A549 (cell line): ENCODE data around the gene PNPLA2. TPM values are rescaled to one million over a fixed set of nuclear protein-coding genes. Genes with fewer than 3 reads are reported as not detected.

Source experiments
- ATAC-seq, 2 experiments: fragments of 200-7000 bp in 1 of 2; fragments of >200 bp in 1 of 2; cut with Nextera tagmentation in 1 of 2; cut with Tn5 transposase in 1 of 2; 3 replicates each; pipeline versions ENCODE4 v1.8.0 to v1.9.1; 2018 to 2020; ENCODE audit warnings: mild to moderate bottlenecking in 1 of 2, moderate library complexity in 1 of 2
- CTCF ChIA-PET: fragments of 300-600 bp; sonication (Branson Sonifier 250); formaldehyde crosslinking; extraction: SDS; loops from one replicate; lab custom pipeline; 2021; ENCODE audit warnings: antibody characterized with exemption, inconsistent platforms; lab: Yijun Ruan, JAX
- POLR2A ChIA-PET: fragments of 350-600 bp; formaldehyde crosslinking; extraction: SDS; loops from one replicate; lab custom pipeline; 2021; ENCODE audit warnings: antibody characterized with exemption, inconsistent platforms; lab: Yijun Ruan, JAX
- DNase-seq, 2 experiments: peaks; one replicate each; pipeline versions ENCODE4 v3.0.0 to v3.0.0-alpha.2; 2011 to 2016; ENCODE audit warnings: low read depth in 1 of 2, low spot score in 1 of 2
- FAIRE-seq: peaks from 2 replicates; lab custom pipeline; 2011; peaks lifted over from hg19 to GRCh38; lab: Jason Lieb, UNC
- H3K27ac ChIP-seq, 2 experiments: fragments of >200 bp; sonication (Bioruptor Twin); formaldehyde crosslinking; 3 replicates each; pipeline ENCODE4 v1.5.1; 2016 to 2017
- H3K4me1 ChIP-seq: fragments of >200 bp; sonication (Bioruptor Twin); formaldehyde crosslinking; 3 replicates; pipeline ENCODE4 v1.6.1; 2016
- H3K4me2 ChIP-seq: fragments of >200 bp; sonication (Bioruptor Twin); formaldehyde crosslinking; 3 replicates; pipeline ENCODE4 v1.6.1; 2016
- H3K4me3 ChIP-seq: fragments of >200 bp; sonication (Bioruptor Twin); formaldehyde crosslinking; 3 replicates; pipeline ENCODE4 v1.5.1; 2016
- H3K9me3 ChIP-seq: fragments of >200 bp; sonication (Bioruptor Twin); formaldehyde crosslinking; 3 replicates; pipeline ENCODE4 v1.6.1; 2016
- BHLHE40 ChIP-seq: IDR thresholded peaks from 2 replicates; pipeline ENCODE4 v1.6.1; 2012; ENCODE audit warnings: low read depth, low read length, inconsistent platforms
- CBX8 ChIP-seq: fragments of 200-600 bp; sonication (generic); IDR thresholded peaks from 2 replicates; pipeline ENCODE4 v1.6.1; 2016
- E2F6 ChIP-seq: IDR thresholded peaks from 2 replicates; pipeline ENCODE4 v1.6.1; 2012; ENCODE audit warnings: low read depth, borderline replicate concordance
- ELK1 ChIP-seq: fragments of 150-350 bp; IDR thresholded peaks from 2 replicates; pipeline ENCODE4 v1.6.1; 2014; ENCODE audit warnings: low read depth, mild to moderate bottlenecking, low read length
- ESRRA ChIP-seq: fragments of 150-350 bp; IDR thresholded peaks from 2 replicates; pipeline ENCODE4 v1.6.1; 2014; ENCODE audit warnings: mild to moderate bottlenecking, low read length, borderline replicate concordance
- FOSB ChIP-seq: fragments of 250-450 bp; sonication (Bioruptor Pico); IDR thresholded peaks from 2 replicates; pipeline ENCODE4 v1.5.0; 2020; ENCODE audit warnings: mild to moderate bottlenecking, moderate library complexity
- FOSL2 ChIP-seq, 2 experiments: fragments of 450-650 bp in 1 of 2; fragments of >200 bp in 1 of 2; sonication (Bioruptor Twin) in 1 of 2; formaldehyde crosslinking; IDR thresholded peaks; 2 replicates each; pipeline versions ENCODE4 v1.5.0 to v1.6.1; 2016 to 2020; ENCODE audit warnings: mild to moderate bottlenecking in 1 of 2, moderate library complexity in 1 of 2
- FOXS1 ChIP-seq: fragments of 250-450 bp; sonication (Bioruptor Pico); IDR thresholded peaks from 2 replicates; pipeline ENCODE4 v1.5.0; 2020; ENCODE audit warnings: mild to moderate bottlenecking, moderate library complexity
- GATA3 ChIP-seq: IDR thresholded peaks from 2 replicates; pipeline ENCODE4 v1.6.1; 2012; ENCODE audit warnings: borderline replicate concordance
- HEYL ChIP-seq: fragments of 250-450 bp; sonication (Bioruptor Pico); IDR thresholded peaks from 2 replicates; pipeline ENCODE4 v1.8.0; 2021; ENCODE audit warnings: mild to moderate bottlenecking, moderate library complexity
- HOXA7 ChIP-seq: fragments of 250-450 bp; sonication (Bioruptor Pico); IDR thresholded peaks from 2 replicates; pipeline ENCODE4 v1.5.0; 2020; ENCODE audit warnings: mild to moderate bottlenecking, moderate library complexity
- HOXB13 ChIP-seq: fragments of 250-450 bp; sonication (Bioruptor Pico); IDR thresholded peaks from 2 replicates; pipeline ENCODE4 v1.5.0; 2020; ENCODE audit warnings: low read depth, mild to moderate bottlenecking, moderate library complexity
- JUNB ChIP-seq: fragments of >200 bp; sonication (Bioruptor Twin); formaldehyde crosslinking; IDR thresholded peaks from 2 replicates; pipeline ENCODE4 v1.6.1; 2016
- KDM5A ChIP-seq: fragments of 200-600 bp; sonication (generic); IDR thresholded peaks from 2 replicates; pipeline ENCODE4 v1.6.1; 2016; ENCODE audit warnings: antibody characterized with exemption, mild to moderate bottlenecking
- NFE2L2 ChIP-seq: fragments of 150-350 bp; conservative IDR thresholded peaks from 2 replicates; pipeline ENCODE4 v1.6.1; 2014; ENCODE audit warnings: low read length
- NPAS2 ChIP-seq: fragments of 250-450 bp; sonication (Bioruptor Pico); IDR thresholded peaks from 2 replicates; pipeline ENCODE4 v1.8.0; 2022; ENCODE audit warnings: mild to moderate bottlenecking, moderate library complexity, borderline replicate concordance
- NR3C1 ChIP-seq: fragments of >200 bp; sonication (Bioruptor Twin); formaldehyde crosslinking; IDR thresholded peaks from 3 replicates; pipeline ENCODE4 v1.6.1; 2017
- PBX3 ChIP-seq: IDR thresholded peaks from 2 replicates; pipeline ENCODE4 v1.6.1; 2012
- PHF8 ChIP-seq: fragments of 200-600 bp; sonication (generic); IDR thresholded peaks from 2 replicates; pipeline ENCODE4 v1.6.1; 2016; ENCODE audit warnings: low read depth, mild to moderate bottlenecking, antibody characterized with exemption, moderate library complexity, borderline replicate concordance
- RAD21 ChIP-seq, 2 experiments: fragments of >200 bp in 1 of 2; sonication (Bioruptor Twin) in 1 of 2; formaldehyde crosslinking in 1 of 2; IDR thresholded peaks in 1 of 2; conservative IDR thresholded peaks in 1 of 2; 2 replicates in 1 of 2; 3 replicates in 1 of 2; pipeline ENCODE4 v1.6.1; 2012 to 2018; ENCODE audit warnings: inconsistent platforms in 1 of 2
- RARB ChIP-seq: fragments of 250-450 bp; sonication (Bioruptor Pico); IDR thresholded peaks from 2 replicates; pipeline ENCODE4 v1.8.0; 2021; ENCODE audit warnings: mild to moderate bottlenecking, moderate library complexity
- REST ChIP-seq: fragments of 200-600 bp; sonication (generic); IDR thresholded peaks from 2 replicates; pipeline ENCODE4 v1.6.1; 2016; ENCODE audit warnings: antibody characterized with exemption, mild to moderate bottlenecking, moderate library complexity
- SMC3 ChIP-seq: fragments of >200 bp; sonication (Bioruptor Twin); formaldehyde crosslinking; IDR thresholded peaks from 3 replicates; pipeline ENCODE4 v1.6.1; 2018; ENCODE audit warnings: inconsistent platforms
- TFCP2L1 ChIP-seq: fragments of 250-450 bp; sonication (Bioruptor Pico); IDR thresholded peaks from 2 replicates; pipeline ENCODE4 v1.5.0; 2021; ENCODE audit warnings: mild to moderate bottlenecking
- TP53 ChIP-seq: fragments of 250-450 bp; sonication (Bioruptor Pico); IDR thresholded peaks from 2 replicates; pipeline ENCODE4 v1.5.0; 2021; ENCODE audit warnings: mild to moderate bottlenecking, moderate library complexity
- ZFP36 ChIP-seq: fragments of 450-650 bp; IDR thresholded peaks from 2 replicates; pipeline ENCODE4 v1.6.1; 2014; ENCODE audit warnings: borderline replicate concordance; ENCODE audit not compliant: partially characterized antibody
- WGBS: methylation state at CpG from one replicate; pipeline ENCODE4 v1.1.6; 2017; ENCODE audit errors: missing lambda C conversion rate; 5-methylcytosine and 5-hydroxymethylcytosine counted together
- polyA plus RNA-seq, 4 experiments: library from polyadenylated mRNA; depleted of rRNA in 3 of 4; stranded (reverse); fragments of >200 nt; fragmentation: RNase III in 1 of 4; extraction: RNeasy Plus Mini Kit Qiagen cat#74134 plus additional on column Dnase treatment in 1 of 4; gene quantifications; 2 replicates in 3 of 4; 3 replicates in 1 of 4; pipeline ENCODE4 v1.2.3, GENCODE V29; 2011 to 2017

PNPLA2 gene
- polyA plus RNA-seq, 2 of the 4 experiments (the other 2 are of a cell fraction): 13.2 to 25.4 TPM

GRCh38 chr11:827897-828192, 9.1 kb downstream of the PNPLA2 start, which contains the start of gene CRACR2B:
Gene CRACR2B, plus strand, starts transcription at chr11:827919. Its CDS starts 689 bp downstream, at chr11:828608.
- FAIRE-seq: no peak
- 49% methylated on average over 5 of the region's 5 CpGs for WGBS
- H3K4me3 ChIP-seq: peak within 1 kb of the TSS; percentile 52
- H3K27ac ChIP-seq: peak within 1 kb of the TSS; percentile 80 to 88
- no peak for ATAC-seq
- peaks cover 55% of the 10 kb centered on the region for H3K4me1 ChIP-seq
- DNase-seq: no peak
- H3K9me3 ChIP-seq: no peaks in the 10 kb centered on the region
- CTCF ChIA-PET: interaction anchor here (1.2 to 1.7 kb wide), 3 partner anchors 10 to 12 kb away, joined by 3 to 5 read pairs (median 4); no protein-coding TSS in a partner anchor
- no peak for TF ChIP-seq KDM5A
- no peak for TF ChIP-seq BHLHE40
- TF ChIP-seq TP53 (CRISPR knock-in tag): no peak
- no peak for TF ChIP-seq GATA3
- TF ChIP-seq JUNB: no peak
- no peak for TF ChIP-seq ESRRA
- no peak for TF ChIP-seq PHF8
- TF ChIP-seq RARB (CRISPR knock-in tag): no peak
- no peak for TF ChIP-seq E2F6
- TF ChIP-seq SMC3: no peak
- TF ChIP-seq HOXB13 (CRISPR knock-in tag): no peak
- no peak for TF ChIP-seq FOXS1 (CRISPR knock-in tag)
- TF ChIP-seq CBX8: no peak
- TF ChIP-seq ZFP36: no peak
- TF ChIP-seq PBX3: no peak
- no peak for TF ChIP-seq HEYL (CRISPR knock-in tag)
- no peak for TF ChIP-seq NFE2L2
- POLR2A ChIA-PET: interaction anchor here (3.5 kb wide), 1 partner anchor 9 kb away, joined by 26 read pairs; the partner anchor contains the start of gene PNPLA2
- peak within 1 kb of the TSS; percentile 87 for H3K4me2 ChIP-seq

GRCh38 chr11:828506-829175, 9.9 kb downstream of the PNPLA2 start:
- H3K4me2 ChIP-seq: no peak overlapping the region
- ChIA-PET POLR2A (interaction anchor here (3.5 kb wide), 1 partner anchor 9 kb away, joined by 26 read pairs; the partner anchor contains the start of gene PNPLA2), CTCF (interaction anchor here (1.1 to 1.7 kb wide), 4 partner anchors 9 to 15 kb away, joined by 3 to 5 read pairs (median 4); partner anchors contain the start of gene PNPLA2)
- no peak for ATAC-seq
- H3K27ac ChIP-seq: peak overlapping the region in 1 of 2 experiments; percentile 88; a peak in 1 of 6 replicates
- H3K4me3 ChIP-seq: no peak overlapping the region
- no peak for DNase-seq
- WGBS: 78% methylated on average over 16 of the region's 21 CpGs
- no peaks in the 10 kb centered on the region for H3K9me3 ChIP-seq
- FAIRE-seq: no peak
- H3K4me1 ChIP-seq: peaks cover 55% of the 10 kb centered on the region
- TF ChIP-seq PHF8 (no peak), NR3C1 (no peak), ELK1 (no peak), FOSB (CRISPR knock-in tag) (no peak), TFCP2L1 (CRISPR knock-in tag) (no peak), RAD21 (conservative IDR thresholded peaks at IDR 0.05 in 1 of 2, IDR thresholded peaks at IDR 0.05 in 1 of 2) (no peak), NPAS2 (CRISPR knock-in tag) (no peak), FOSL2 (IDR thresholded peaks at IDR 0.05) (no peak), FOSL2 (CRISPR knock-in tag; IDR thresholded peaks at IDR 0.05) (no peak), HOXA7 (CRISPR knock-in tag) (no peak), HEYL (CRISPR knock-in tag) (no peak), TP53 (CRISPR knock-in tag) (no peak), E2F6 (no peak), REST (no peak)
